ENCODE results near the gene CD28.

Gene CD28

GRCh38 chr2:203672856-203673255, 33.6 kb upstream of the CD28 start:
- no peak overlapping the region for H3K4me2 ChIP-seq (ENCODE audit: low read length)
- no peaks in the 10 kb centered on the region for H3K36me3 ChIP-seq (ENCODE audit: insufficient read depth, low read length)
- no peaks in the 10 kb centered on the region for H3K27me3 ChIP-seq (ENCODE audit: control insufficient read depth, insufficient read depth, low read length)
- peaks cover 51% of the 10 kb centered on the region for H3K4me1 ChIP-seq (ENCODE audit: control insufficient read depth, insufficient read depth, low read length)
- peak overlapping the region; percentile 30 for H3K9ac ChIP-seq (ENCODE audit: low read depth, low read length)
- no peak overlapping the region for H3K4me3 ChIP-seq (ENCODE audit: low read length)
- H3K9me3 ChIP-seq (replicated peaks; ENCODE audit: low read length): peaks cover 3% of the 10 kb centered on the region

- Histone ChIP-seq H3K9ac (ENCODE audit: low read depth, low read length) (peak overlapping the region; percentile 66), H3K9me3 (replicated peaks; ENCODE audit: low read length) (peaks cover 3% of the 10 kb centered on the region), H3K27me3 (ENCODE audit: control insufficient read depth, insufficient read depth, low read length) (no peaks in the 10 kb centered on the region), H3K4me1 (ENCODE audit: control insufficient read depth, insufficient read depth, low read length) (peaks cover 53% of the 10 kb centered on the region), H3K36me3 (ENCODE audit: insufficient read depth, low read length) (no peaks in the 10 kb centered on the region), H3K4me2 (ENCODE audit: low read length) (no peak overlapping the region), H3K4me3 (ENCODE audit: low read length) (no peak overlapping the region)
These were observed 32.5 kb upstream of the CD28 start for GRCh38 chr2:203673933-203674332.

- H3K4me1 ChIP-seq (ENCODE audit: control insufficient read depth, insufficient read depth, low read length): peaks cover 58% of the 10 kb centered on the region
- peak overlapping the region; percentile 54 for H3K4me2 ChIP-seq (ENCODE audit: low read length)
- peaks cover 3% of the 10 kb centered on the region for H3K9me3 ChIP-seq (replicated peaks; ENCODE audit: low read length)
- H3K4me3 ChIP-seq (ENCODE audit: low read length): no peak overlapping the region
- H3K36me3 ChIP-seq (ENCODE audit: insufficient read depth, low read length): no peaks in the 10 kb centered on the region
- H3K27me3 ChIP-seq (ENCODE audit: control insufficient read depth, insufficient read depth, low read length): no peaks in the 10 kb centered on the region
- peak overlapping the region; percentile 66 for H3K9ac ChIP-seq (ENCODE audit: low read depth, low read length)
These were observed 31.4 kb upstream of the CD28 start for GRCh38 chr2:203675086-203675485.

DNA sequence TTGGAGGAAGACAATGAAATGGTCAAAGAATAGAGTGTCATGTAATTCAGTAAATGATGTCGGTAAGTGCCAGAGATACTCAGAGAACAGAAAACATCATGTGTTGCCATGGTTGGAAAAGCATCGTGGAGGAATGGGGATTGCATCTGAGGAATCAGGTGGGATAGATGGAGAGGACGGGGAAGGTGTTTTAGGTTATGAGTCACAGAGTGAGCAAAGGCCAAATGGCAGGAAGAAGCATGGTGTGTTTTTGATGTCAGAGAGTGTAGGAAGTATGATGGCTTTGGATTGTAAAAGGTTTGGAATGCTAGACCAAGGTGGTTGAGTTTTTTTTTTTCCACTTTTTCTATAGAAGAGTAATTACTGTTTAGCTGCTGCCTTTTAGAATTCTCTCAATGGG, 27.5 kb upstream of the CD28 start:
- H3K4me3 ChIP-seq (ENCODE audit: low read length): no peak overlapping the region
- no peaks in the 10 kb centered on the region for H3K36me3 ChIP-seq (ENCODE audit: insufficient read depth, low read length)
- no peaks in the 10 kb centered on the region for H3K9me3 ChIP-seq (replicated peaks; ENCODE audit: low read length)
- no peaks in the 10 kb centered on the region for H3K27me3 ChIP-seq (ENCODE audit: control insufficient read depth, insufficient read depth, low read length)
- peaks cover 68% of the 10 kb centered on the region for H3K4me1 ChIP-seq (ENCODE audit: control insufficient read depth, insufficient read depth, low read length)
- H3K4me2 ChIP-seq (ENCODE audit: low read length): no peak overlapping the region
- no peak overlapping the region for H3K9ac ChIP-seq (ENCODE audit: low read depth, low read length)

DNA sequence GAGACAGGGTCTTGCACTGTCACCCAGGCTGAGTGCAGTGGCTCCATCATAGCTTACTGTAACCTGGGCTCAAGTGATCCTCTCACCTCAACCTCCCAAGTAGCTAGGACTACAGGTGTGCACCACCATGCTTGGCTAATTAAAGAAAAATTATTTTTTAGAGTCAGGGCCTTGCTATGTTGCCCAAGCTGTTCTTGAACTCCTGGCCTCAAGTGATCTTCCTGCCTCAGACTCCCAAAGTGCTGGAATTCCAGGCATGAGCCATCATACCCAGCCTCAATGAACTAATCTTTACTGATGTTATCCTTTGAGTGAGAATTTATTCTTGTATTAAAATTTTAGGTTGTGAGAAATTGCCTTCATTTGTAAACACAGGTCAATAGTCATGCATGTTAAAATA, 27.0 kb upstream of the CD28 start:
- peaks cover 68% of the 10 kb centered on the region for H3K4me1 ChIP-seq (ENCODE audit: control insufficient read depth, insufficient read depth, low read length)
- H3K9ac ChIP-seq (ENCODE audit: low read depth, low read length): no peak overlapping the region
- no peak overlapping the region for H3K4me2 ChIP-seq (ENCODE audit: low read length)
- no peaks in the 10 kb centered on the region for H3K9me3 ChIP-seq (replicated peaks; ENCODE audit: low read length)
- H3K4me3 ChIP-seq (ENCODE audit: low read length): no peak overlapping the region
- no peaks in the 10 kb centered on the region for H3K27me3 ChIP-seq (ENCODE audit: control insufficient read depth, insufficient read depth, low read length)
- no peaks in the 10 kb centered on the region for H3K36me3 ChIP-seq (ENCODE audit: insufficient read depth, low read length)

- no peaks in the 10 kb centered on the region for H3K9me3 ChIP-seq (replicated peaks; ENCODE audit: low read length)
- H3K36me3 ChIP-seq (ENCODE audit: insufficient read depth, low read length): no peaks in the 10 kb centered on the region
- H3K9ac ChIP-seq (ENCODE audit: low read depth, low read length): peak overlapping the region; percentile 93
- H3K4me2 ChIP-seq (ENCODE audit: low read length): peak overlapping the region; percentile 27
- H3K4me1 ChIP-seq (ENCODE audit: control insufficient read depth, insufficient read depth, low read length): peaks cover 70% of the 10 kb centered on the region
- H3K27me3 ChIP-seq (ENCODE audit: control insufficient read depth, insufficient read depth, low read length): no peaks in the 10 kb centered on the region
- no peak overlapping the region for H3K4me3 ChIP-seq (ENCODE audit: low read length)
These were observed 24.5 kb upstream of the CD28 start for GRCh38 chr2:203681978-203682377.

- Histone ChIP-seq H3K9me3 (replicated peaks; ENCODE audit: low read length) (no peaks in the 10 kb centered on the region), H3K4me1 (ENCODE audit: control insufficient read depth, insufficient read depth, low read length) (peaks cover 77% of the 10 kb centered on the region), H3K9ac (ENCODE audit: low read depth, low read length) (peak overlapping the region; percentile 93), H3K4me2 (ENCODE audit: low read length) (peak overlapping the region; percentile 64), H3K4me3 (ENCODE audit: low read length) (no peak overlapping the region), H3K36me3 (ENCODE audit: insufficient read depth, low read length) (no peaks in the 10 kb centered on the region), H3K27me3 (ENCODE audit: control insufficient read depth, insufficient read depth, low read length) (no peaks in the 10 kb centered on the region)
These were observed 23.7 kb upstream of the CD28 start for GRCh38 chr2:203682688-203683130.

DNA sequence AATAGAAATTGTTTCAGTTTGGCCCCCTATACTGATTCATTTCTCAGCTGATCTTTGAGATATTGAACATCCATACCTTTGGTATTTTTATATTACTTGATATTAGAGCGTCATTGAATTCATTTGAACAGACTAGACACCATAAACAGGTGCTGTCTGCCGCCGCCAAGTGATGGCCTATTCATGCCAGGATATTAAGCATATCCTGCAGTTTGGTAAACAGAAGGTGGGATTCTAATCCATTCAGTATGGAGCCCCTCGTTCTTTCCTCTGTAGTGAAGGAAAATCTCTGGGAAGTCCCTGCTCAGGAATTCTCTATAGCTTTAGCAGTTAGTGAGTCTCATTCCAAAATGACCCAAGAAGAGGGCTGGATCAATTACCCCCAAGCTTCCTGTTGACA, 23.0 kb upstream of the CD28 start:
- peak overlapping the region; percentile 64 for H3K4me2 ChIP-seq (ENCODE audit: low read length)
- peaks cover 80% of the 10 kb centered on the region for H3K4me1 ChIP-seq (ENCODE audit: control insufficient read depth, insufficient read depth, low read length)
- H3K9me3 ChIP-seq (replicated peaks; ENCODE audit: low read length): no peaks in the 10 kb centered on the region
- no peaks in the 10 kb centered on the region for H3K36me3 ChIP-seq (ENCODE audit: insufficient read depth, low read length)
- no peak overlapping the region for H3K4me3 ChIP-seq (ENCODE audit: low read length)
- H3K27me3 ChIP-seq (ENCODE audit: control insufficient read depth, insufficient read depth, low read length): no peaks in the 10 kb centered on the region
- peak overlapping the region; percentile 93 for H3K9ac ChIP-seq (ENCODE audit: low read depth, low read length)

GRCh38 chr2:203683932-203684556, 22.4 kb upstream of the CD28 start:
- Histone ChIP-seq H3K9ac (ENCODE audit: low read depth, low read length) (peak overlapping the region; percentile 93), H3K27me3 (ENCODE audit: control insufficient read depth, insufficient read depth, low read length) (no peaks in the 10 kb centered on the region), H3K4me2 (ENCODE audit: low read length) (peak overlapping the region; percentile 64), H3K4me3 (ENCODE audit: low read length) (peak overlapping the region; percentile 7), H3K4me1 (ENCODE audit: control insufficient read depth, insufficient read depth, low read length) (peaks cover 84% of the 10 kb centered on the region), H3K36me3 (ENCODE audit: insufficient read depth, low read length) (no peaks in the 10 kb centered on the region), H3K9me3 (replicated peaks; ENCODE audit: low read length) (no peaks in the 10 kb centered on the region)

DNA sequence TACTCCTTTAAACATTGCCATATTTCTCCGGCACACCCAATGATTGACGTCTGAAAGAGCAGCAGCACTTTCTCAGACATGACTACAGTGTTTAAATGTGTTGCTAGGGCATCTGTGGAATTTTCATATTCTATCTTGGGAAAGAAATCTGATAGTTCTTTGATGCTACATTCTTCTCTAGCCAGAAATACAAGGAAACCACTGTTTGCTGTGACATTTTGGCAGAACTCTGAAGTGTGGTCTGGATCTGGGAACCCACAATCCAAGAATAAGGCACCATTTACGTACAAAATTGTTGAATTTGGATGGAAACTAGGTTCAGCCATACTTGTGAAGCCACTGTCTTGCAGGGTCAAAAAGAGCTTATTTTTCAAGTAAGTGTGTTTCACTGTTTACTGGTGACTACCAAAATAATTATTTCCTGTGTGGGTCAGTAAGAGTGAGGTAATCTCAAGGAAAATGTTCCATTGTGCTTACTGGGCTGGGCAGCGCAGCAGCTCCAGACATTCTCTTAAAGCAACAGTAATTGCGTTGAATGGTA, 21.3 kb upstream of the CD28 start:
- H3K36me3 ChIP-seq (ENCODE audit: insufficient read depth, low read length): no peaks in the 10 kb centered on the region
- H3K4me1 ChIP-seq (ENCODE audit: control insufficient read depth, insufficient read depth, low read length): peaks cover 88% of the 10 kb centered on the region
- H3K9me3 ChIP-seq (replicated peaks; ENCODE audit: low read length): no peaks in the 10 kb centered on the region
- peak overlapping the region; percentile 22 for H3K4me3 ChIP-seq (ENCODE audit: low read length)
- H3K9ac ChIP-seq (ENCODE audit: low read depth, low read length): peak overlapping the region; percentile 93
- no peaks in the 10 kb centered on the region for H3K27me3 ChIP-seq (ENCODE audit: control insufficient read depth, insufficient read depth, low read length)
- peak overlapping the region; percentile 64 for H3K4me2 ChIP-seq (ENCODE audit: low read length)

GRCh38 chr2:203685789-203686420, 20.5 kb upstream of the CD28 start:
- H3K36me3 ChIP-seq (ENCODE audit: insufficient read depth, low read length): no peaks in the 10 kb centered on the region
- no peaks in the 10 kb centered on the region for H3K27me3 ChIP-seq (ENCODE audit: control insufficient read depth, insufficient read depth, low read length)
- peaks cover 91% of the 10 kb centered on the region for H3K4me1 ChIP-seq (ENCODE audit: control insufficient read depth, insufficient read depth, low read length)
- peak overlapping the region; percentile 18 for H3K4me3 ChIP-seq (ENCODE audit: low read length)
- H3K9me3 ChIP-seq (replicated peaks; ENCODE audit: low read length): no peaks in the 10 kb centered on the region
- H3K4me2 ChIP-seq (ENCODE audit: low read length): peak overlapping the region; percentile 64
- H3K9ac ChIP-seq (ENCODE audit: low read depth, low read length): peak overlapping the region; percentile 93

GRCh38 chr2:203687165-203687564, 19.3 kb upstream of the CD28 start:
- no peaks in the 10 kb centered on the region for H3K27me3 ChIP-seq (ENCODE audit: control insufficient read depth, insufficient read depth, low read length)
- no peak overlapping the region for H3K4me2 ChIP-seq (ENCODE audit: low read length)
- peaks cover 90% of the 10 kb centered on the region for H3K4me1 ChIP-seq (ENCODE audit: control insufficient read depth, insufficient read depth, low read length)
- no peaks in the 10 kb centered on the region for H3K36me3 ChIP-seq (ENCODE audit: insufficient read depth, low read length)
- peak overlapping the region; percentile 93 for H3K9ac ChIP-seq (ENCODE audit: low read depth, low read length)
- H3K4me3 ChIP-seq (ENCODE audit: low read length): no peak overlapping the region
- no peaks in the 10 kb centered on the region for H3K9me3 ChIP-seq (replicated peaks; ENCODE audit: low read length)

Data from skeletal muscle satellite cell (primary cell).